Progenitor cell of endocrine pancreas (in vitro differentiated cells): ENCODE results near the gene SAMD8. TPM values are rescaled to one million over a fixed set of nuclear protein-coding genes. Genes with fewer than 3 reads are reported as not detected.
"Not testable (repeated sequence)": the region's sequence is repeated elsewhere in the genome, so short reads cannot be mapped to it uniquely, and the experiment has no call there.

Source experiments
- DNase-seq: peaks from one replicate; pipeline ENCODE4 v3.0.0; 2021; ENCODE audit warnings: low spot score; ENCODE audit not compliant: unreplicated experiment
- H3K27ac Mint-ChIP-seq: 2 replicates; pipeline ENCODE4 v1.8.0; 2021; ENCODE audit warnings: mild to moderate bottlenecking, moderate library complexity, mixed read lengths
- H3K27me3 Mint-ChIP-seq: 2 replicates; pipeline ENCODE4 v1.8.0; 2021; ENCODE audit warnings: mixed read lengths
- H3K36me3 Mint-ChIP-seq: 2 replicates; pipeline ENCODE4 v1.8.0; 2022; ENCODE audit warnings: mixed read lengths; ENCODE audit not compliant: insufficient read depth
- H3K4me1 Mint-ChIP-seq: 2 replicates; pipeline ENCODE4 v1.8.0; 2021; ENCODE audit warnings: low read depth, mixed read lengths
- H3K4me3 Mint-ChIP-seq: 2 replicates; pipeline ENCODE4 v1.8.0; 2021; ENCODE audit warnings: low read depth, mild to moderate bottlenecking, moderate library complexity, mixed read lengths
- H3K9me3 Mint-ChIP-seq: 2 replicates; pipeline ENCODE4 v1.8.0; 2021; ENCODE audit warnings: low read depth, mixed read lengths
- total RNA-seq: library from RNA; stranded (reverse); gene quantifications from 2 replicates; pipeline ENCODE4 v1.2.1, GENCODE V29; 2021
- TF ChIP-seq, protein P1 (sequence below): fragments of 200-600 bp; sonication (generic); IDR thresholded peaks from one replicate; pipeline ENCODE4 v1.5.0; 2021; ENCODE audit warnings: antibody characterized with exemption, mild to moderate bottlenecking; ENCODE audit not compliant: unreplicated experiment

SAMD8 gene
- total RNA-seq, 1 donor from 2014 or later: 17.4 TPM

DNA sequence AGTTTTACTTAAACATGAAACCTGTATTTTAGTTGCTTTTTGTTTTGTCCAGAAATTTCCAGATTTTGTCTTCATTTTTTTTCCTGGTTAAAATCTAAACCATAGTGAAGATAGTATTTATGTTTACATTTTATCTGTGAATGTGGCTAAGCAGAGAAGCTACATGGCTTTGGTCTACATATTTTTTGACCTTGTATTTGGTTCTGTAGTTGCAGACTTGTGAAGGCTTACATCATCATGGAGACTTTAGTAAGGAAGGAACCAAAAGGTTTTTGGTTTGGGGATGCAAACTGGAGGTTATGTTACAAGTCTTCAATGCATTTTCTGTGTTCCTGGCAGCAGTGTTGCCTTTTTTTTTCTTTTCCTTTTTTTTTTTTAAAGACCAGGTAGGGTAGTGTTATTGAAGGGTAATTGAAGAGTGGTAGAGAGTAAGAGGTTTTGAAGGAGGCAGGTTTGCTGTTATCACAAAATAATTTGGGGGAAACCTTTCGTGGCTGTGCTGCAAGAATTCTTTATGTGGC, 68.3 kb downstream of the SAMD8 start:
- peaks cover 2% of the 10 kb centered on the region for H3K4me1 Mint-ChIP-seq
- no peak overlapping the region for H3K4me3 Mint-ChIP-seq
- no peaks in the 10 kb centered on the region for H3K9me3 Mint-ChIP-seq
- no peak overlapping the region for H3K27ac Mint-ChIP-seq
- H3K27me3 Mint-ChIP-seq: no peaks in the 10 kb centered on the region
- peaks cover 5% of the 10 kb centered on the region for H3K36me3 Mint-ChIP-seq
- TF ChIP-seq, protein P1, sequence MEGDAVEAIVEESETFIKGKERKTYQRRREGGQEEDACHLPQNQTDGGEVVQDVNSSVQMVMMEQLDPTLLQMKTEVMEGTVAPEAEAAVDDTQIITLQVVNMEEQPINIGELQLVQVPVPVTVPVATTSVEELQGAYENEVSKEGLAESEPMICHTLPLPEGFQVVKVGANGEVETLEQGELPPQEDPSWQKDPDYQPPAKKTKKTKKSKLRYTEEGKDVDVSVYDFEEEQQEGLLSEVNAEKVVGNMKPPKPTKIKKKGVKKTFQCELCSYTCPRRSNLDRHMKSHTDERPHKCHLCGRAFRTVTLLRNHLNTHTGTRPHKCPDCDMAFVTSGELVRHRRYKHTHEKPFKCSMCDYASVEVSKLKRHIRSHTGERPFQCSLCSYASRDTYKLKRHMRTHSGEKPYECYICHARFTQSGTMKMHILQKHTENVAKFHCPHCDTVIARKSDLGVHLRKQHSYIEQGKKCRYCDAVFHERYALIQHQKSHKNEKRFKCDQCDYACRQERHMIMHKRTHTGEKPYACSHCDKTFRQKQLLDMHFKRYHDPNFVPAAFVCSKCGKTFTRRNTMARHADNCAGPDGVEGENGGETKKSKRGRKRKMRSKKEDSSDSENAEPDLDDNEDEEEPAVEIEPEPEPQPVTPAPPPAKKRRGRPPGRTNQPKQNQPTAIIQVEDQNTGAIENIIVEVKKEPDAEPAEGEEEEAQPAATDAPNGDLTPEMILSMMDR: no peak
- DNase-seq: no peak

DNA sequence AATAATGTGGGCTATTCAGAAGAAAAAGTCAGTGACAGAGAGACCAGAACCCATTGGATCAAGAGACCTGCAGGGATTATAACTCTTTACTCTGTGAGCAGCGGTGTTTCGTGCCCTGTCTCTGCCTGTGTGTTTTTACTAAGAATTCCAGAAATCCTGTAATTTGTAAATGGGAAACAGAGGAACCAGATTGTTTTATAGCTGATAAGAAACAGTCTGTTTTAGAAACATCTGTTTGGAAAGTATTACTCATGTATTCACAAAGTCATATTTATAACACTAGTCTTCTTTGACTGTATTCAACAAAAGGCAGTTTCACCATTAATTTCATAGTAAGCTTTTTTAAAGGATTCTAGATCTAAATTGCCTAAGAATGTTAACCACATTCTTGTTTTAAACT, 69.1 kb downstream of the SAMD8 start:
- no peaks in the 10 kb centered on the region for H3K9me3 Mint-ChIP-seq
- no peaks in the 10 kb centered on the region for H3K27me3 Mint-ChIP-seq
- no peak overlapping the region for H3K4me3 Mint-ChIP-seq
- H3K27ac Mint-ChIP-seq: no peak overlapping the region
- TF ChIP-seq, protein P1: no peak
- H3K4me1 Mint-ChIP-seq: peaks cover 2% of the 10 kb centered on the region
- peaks cover 5% of the 10 kb centered on the region for H3K36me3 Mint-ChIP-seq
- DNase-seq: no peak

DNA sequence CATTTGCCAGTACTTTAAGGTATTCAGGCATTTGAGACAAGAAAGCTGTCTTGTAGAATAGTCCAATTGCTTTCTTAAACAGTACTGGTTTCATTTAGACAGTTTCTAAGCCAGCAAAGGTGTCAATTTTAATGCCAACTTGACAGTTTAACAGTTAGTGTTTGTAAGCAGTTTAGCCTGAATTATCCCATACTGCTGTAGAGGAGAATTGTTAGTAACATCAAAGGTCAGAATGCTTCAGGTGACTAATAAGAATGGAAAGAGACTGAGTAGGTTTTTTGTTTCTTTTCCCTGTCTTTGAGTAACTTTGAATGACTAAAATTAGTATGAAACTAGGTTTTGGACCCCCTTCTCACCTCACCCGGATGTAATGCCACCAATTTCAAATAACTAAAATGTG, 69.6 kb downstream of the SAMD8 start:
- Mint-ChIP-seq H3K9me3 (no peaks in the 10 kb centered on the region), H3K4me3 (no peak overlapping the region), H3K27me3 (no peaks in the 10 kb centered on the region), H3K27ac (no peak overlapping the region), H3K36me3 (peaks cover 5% of the 10 kb centered on the region), H3K4me1 (peaks cover 2% of the 10 kb centered on the region)
- TF ChIP-seq, protein P1: no peak
- no peak for DNase-seq

DNA sequence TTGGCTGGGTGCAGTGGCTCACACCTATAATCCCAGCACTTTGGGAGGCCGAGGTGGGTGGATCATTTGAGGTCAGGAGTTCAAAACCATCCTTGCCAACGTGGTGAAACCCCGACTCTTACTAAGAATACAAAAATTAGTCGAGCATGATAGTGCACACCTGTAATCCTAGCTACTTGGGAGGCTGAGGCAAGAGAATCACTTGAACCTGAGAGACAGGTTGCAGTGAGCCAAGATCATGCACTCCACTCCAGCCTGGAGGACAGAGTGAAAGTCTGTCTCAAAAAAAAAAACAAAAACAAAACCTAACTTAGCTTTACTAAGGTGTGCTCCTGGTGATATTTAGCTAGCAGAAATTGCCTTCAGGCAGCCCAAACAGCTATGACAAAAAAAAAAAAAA, 74.9 kb downstream of the SAMD8 start:
- Mint-ChIP-seq H3K4me1 (peaks cover 10% of the 10 kb centered on the region), H3K27ac (no peak overlapping the region), H3K36me3 (peaks cover 3% of the 10 kb centered on the region), H3K27me3 (no peaks in the 10 kb centered on the region), H3K4me3 (no peak overlapping the region), H3K9me3 (no peaks in the 10 kb centered on the region)
- no peak for DNase-seq
- TF ChIP-seq, protein P1: no peak

DNA sequence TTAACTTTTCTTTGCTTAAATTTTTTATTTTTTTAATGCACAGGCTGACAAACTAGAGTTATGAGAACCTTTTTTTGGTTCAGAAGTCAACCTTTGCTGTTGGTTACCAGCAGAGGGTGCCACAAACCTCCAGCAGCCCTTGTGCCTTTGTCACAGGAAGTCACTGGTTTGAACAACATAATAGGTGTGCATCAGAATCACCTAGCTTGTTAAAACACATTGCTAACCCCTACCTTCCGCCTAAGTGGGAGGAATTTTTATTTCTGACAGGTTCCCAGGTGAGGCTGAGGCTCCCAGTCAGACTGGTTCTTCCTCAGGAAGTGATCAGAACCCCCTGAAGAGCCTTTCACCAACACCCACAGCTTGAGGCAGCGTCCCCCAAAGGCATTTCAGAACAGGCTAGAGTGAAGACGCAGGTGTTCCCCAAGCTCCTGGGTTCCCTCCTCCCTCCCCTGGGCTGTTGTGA, 76.5 kb downstream of the SAMD8 start:
- peak; percentile 19 for DNase-seq
- H3K36me3 Mint-ChIP-seq: no peaks in the 10 kb centered on the region
- no peaks in the 10 kb centered on the region for H3K27me3 Mint-ChIP-seq
- TF ChIP-seq, protein P1: peak; percentile 72
- H3K4me3 Mint-ChIP-seq: no peak overlapping the region
- peak overlapping the region; percentile 84 for H3K27ac Mint-ChIP-seq
- no peaks in the 10 kb centered on the region for H3K9me3 Mint-ChIP-seq
- H3K4me1 Mint-ChIP-seq: peaks cover 16% of the 10 kb centered on the region

DNA sequence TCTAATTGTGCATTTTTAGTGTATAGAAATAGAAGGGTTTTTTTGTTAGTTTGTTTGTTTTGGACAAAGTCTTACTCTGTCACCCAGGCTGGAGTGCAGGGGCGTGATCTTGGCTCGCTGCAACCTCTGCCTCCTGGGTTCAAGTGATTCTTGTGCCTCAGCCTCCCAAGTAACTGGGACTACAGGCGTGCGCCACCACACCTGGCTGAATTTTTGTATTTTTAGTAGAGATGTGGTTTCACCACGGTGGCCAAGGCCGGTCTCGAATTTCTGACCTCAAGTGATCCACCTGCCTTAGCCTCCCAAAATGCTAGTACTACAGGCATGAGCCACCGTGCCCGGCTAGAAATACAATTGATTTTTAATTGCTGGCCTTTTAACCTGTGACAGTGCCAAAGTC, 77.1 kb downstream of the SAMD8 start:
- H3K9me3 Mint-ChIP-seq, H3K27me3 Mint-ChIP-seq, H3K4me3 Mint-ChIP-seq, H3K27ac Mint-ChIP-seq, H3K36me3 Mint-ChIP-seq, DNase-seq: not testable (repeated sequence)
- peaks cover 16% of the 10 kb centered on the region for H3K4me1 Mint-ChIP-seq
